Peyer's patch (tissue), 4 donors: ENCODE data around the gene GYPA. TPM values are rescaled to one million over a fixed set of nuclear protein-coding genes. Genes with fewer than 3 reads are reported as not detected.
"Not testable (repeated sequence)": the region's sequence is repeated elsewhere in the genome, so short reads cannot be mapped to it uniquely, and the experiment has no call there.

Source experiments
- DNase-seq, 3 donors: peaks; one replicate each; pipeline ENCODE4 v3.0.0-alpha.2; 2017 to 2019
- H3K27ac ChIP-seq, 4 donors: fragments of 200-600 bp; sonication (generic); one replicate each; pipeline ENCODE4 v1.5.1; 2016 to 2019
- H3K27me3 ChIP-seq, 2 donors: fragments of 200-600 bp; sonication (generic); one replicate each; pipeline ENCODE4 v1.5.1; 2019
- H3K36me3 ChIP-seq, 3 donors: fragments of 200-600 bp; sonication (generic); one replicate each; pipeline ENCODE4 v1.5.1; 2016 to 2019
- H3K4me1 ChIP-seq, 4 donors: fragments of 200-600 bp; sonication (generic); one replicate each; pipeline ENCODE4 v1.5.1; 2016 to 2019
- H3K4me3 ChIP-seq, 4 donors: fragments of 200-600 bp; sonication (generic); 1 replicate in 3 of 4; 2 replicates in 1 of 4; pipeline ENCODE4 v1.5.1; 2016 to 2019; ENCODE audit warnings: mild to moderate bottlenecking in 1 of 4
- H3K9me3 ChIP-seq, 4 donors: fragments of 200-600 bp; sonication (generic); one replicate each; pipeline ENCODE4 v1.5.1; 2016 to 2019; ENCODE audit warnings: mild to moderate bottlenecking in 1 of 4
- CTCF ChIP-seq, 6 experiments: fragments of 450-650 bp in 4 of 6; fragments of 200-600 bp in 2 of 6; sonication (generic) in 1 of 6; IDR thresholded peaks; one replicate each; pipeline ENCODE4 v1.5.1; 2017 to 2019; ENCODE audit warnings: antibody characterized with exemption in 6 of 6, mild to moderate bottlenecking in 3 of 6, moderate library complexity in 1 of 6
- POLR2A ChIP-seq, 2 donors: fragments of 450-650 bp; IDR thresholded peaks; one replicate each; pipeline ENCODE4 v1.5.1; 2017; ENCODE audit warnings: antibody characterized with exemption in 2 of 2, mild to moderate bottlenecking in 2 of 2, moderate library complexity in 2 of 2
- total RNA-seq, 4 donors: library from RNA; depleted of rRNA; stranded (reverse); fragments of >200 nt; gene quantifications; one replicate each; pipeline ENCODE4 v1.1.0, GENCODE V29; 2016

The GYPA gene
- total RNA-seq: not detected

GRCh38 chr4:144140594-144141295 lies at the start of gene GYPA:
GYPA (minus strand) TSS chr4:144140718; CDS start chr4:144140635, 83 bp downstream.
- H3K4me1 ChIP-seq, H3K27me3 ChIP-seq, H3K36me3 ChIP-seq, H3K4me3 ChIP-seq, H3K9me3 ChIP-seq, H3K27ac ChIP-seq, DNase-seq: not testable (repeated sequence)

- H3K9me3 ChIP-seq: no peaks in the 10 kb centered on the region
- no peaks in the 10 kb centered on the region for H3K27me3 ChIP-seq
- H3K4me1 ChIP-seq: no peaks in the 10 kb centered on the region
- no peak overlapping the region for H3K4me3 ChIP-seq
- DNase-seq: no peak
- H3K27ac ChIP-seq: no peak overlapping the region
- TF ChIP-seq POLR2A (IDR thresholded peaks at IDR 0.05) (no peak), CTCF (IDR thresholded peaks at IDR 0.05) (no peak)
- no peaks in the 10 kb centered on the region for H3K36me3 ChIP-seq
These were observed 49.5 kb upstream of the GYPA start for GRCh38 chr4:144190009-144190408.

- TF ChIP-seq CTCF (IDR thresholded peaks at IDR 0.05) (no peak), POLR2A (IDR thresholded peaks at IDR 0.05) (no peak)
- DNase-seq: no peak
These were observed 48.6 kb upstream of the GYPA start for GRCh38 chr4:144189121-144189520.

GRCh38 chr4:144185086-144185485 lies 44.6 kb upstream of the GYPA start:
- H3K27ac ChIP-seq: no peak overlapping the region
- TF ChIP-seq CTCF (IDR thresholded peaks at IDR 0.05) (no peak), POLR2A (IDR thresholded peaks at IDR 0.05) (no peak)
- no peaks in the 10 kb centered on the region for H3K36me3 ChIP-seq
- no peak for DNase-seq
- H3K4me3 ChIP-seq: no peak overlapping the region
- no peaks in the 10 kb centered on the region for H3K27me3 ChIP-seq
- no peaks in the 10 kb centered on the region for H3K9me3 ChIP-seq
- H3K4me1 ChIP-seq: no peaks in the 10 kb centered on the region

More at GRCh38 chr4:144189121-144189520, 48.6 kb upstream of the GYPA start:
- Histone ChIP-seq H3K4me3 (no peak overlapping the region), H3K4me1 (no peaks in the 10 kb centered on the region), H3K27ac (no peak overlapping the region), H3K9me3 (no peaks in the 10 kb centered on the region), H3K36me3 (no peaks in the 10 kb centered on the region), H3K27me3 (no peaks in the 10 kb centered on the region)

GRCh38 chr4:144183165-144183564 lies 42.6 kb upstream of the GYPA start:
- Histone ChIP-seq H3K27ac (no peak overlapping the region), H3K36me3 (no peaks in the 10 kb centered on the region), H3K9me3 (no peaks in the 10 kb centered on the region), H3K27me3 (no peaks in the 10 kb centered on the region), H3K4me1 (no peaks in the 10 kb centered on the region), H3K4me3 (no peak overlapping the region)
- no peak for DNase-seq
- TF ChIP-seq POLR2A (IDR thresholded peaks at IDR 0.05) (no peak), CTCF (IDR thresholded peaks at IDR 0.05) (no peak)

- TF ChIP-seq CTCF (IDR thresholded peaks at IDR 0.05) (no peak), POLR2A (IDR thresholded peaks at IDR 0.05) (no peak)
- Histone ChIP-seq H3K27ac (no peak overlapping the region), H3K4me3 (no peak overlapping the region), H3K9me3 (no peaks in the 10 kb centered on the region), H3K4me1 (no peaks in the 10 kb centered on the region), H3K36me3 (no peaks in the 10 kb centered on the region), H3K27me3 (no peaks in the 10 kb centered on the region)
- no peak for DNase-seq
These were observed 40.9 kb upstream of the GYPA start for GRCh38 chr4:144181391-144181790.
